HCT116 (cell line): ENCODE data around the gene CCDC90B. TPM values are rescaled to one million over a fixed set of nuclear protein-coding genes. Genes with fewer than 3 reads are reported as not detected.
A peak's percentile ranks its signal among the peaks of the same experiment; 100 is the strongest.

ENCODE experiments used
- ATAC-seq: fragments of 200-7000 bp; cut with Tn5 transposase; 2 replicates; pipeline ENCODE4 v1.9.1; 2020; ENCODE audit warnings: mild to moderate bottlenecking, moderate library complexity
- BruUV-seq: library from RNA; stranded (reverse); fragments of 400-500 nt; replicated peaks from 2 replicates; lab custom pipeline; 2021; lab: Mats Ljungman, UMichigan
- CTCF ChIA-PET: fragments of 300-600 bp; sonication (Branson Sonifier 250); formaldehyde crosslinking; loops from one replicate; lab custom pipeline; 2021; ENCODE audit warnings: antibody characterized with exemption; lab: Charles Lee
- POLR2A ChIA-PET: fragments of 300-600, 350-600 bp; sonication (Branson Sonifier 250); formaldehyde crosslinking; loops from one replicate; lab custom pipeline; 2021; ENCODE audit warnings: antibody characterized with exemption; lab: Charles Lee
- RAD21 ChIA-PET, 2 experiments: fragments of 300-600 bp; sonication (Branson Sonifier 250); formaldehyde crosslinking; loops; one replicate each; lab custom pipeline; 2023; ENCODE audit warnings: low total read pairs in 2 of 2; ENCODE audit not compliant: uncharacterized antibody in 2 of 2, unreplicated experiment in 2 of 2, low non-redundant PET in 1 of 2; lab: Charles Lee
- DNase-seq: peaks from one replicate; pipeline ENCODE4 v3.0.0-alpha.2; 2010; ENCODE audit warnings: low read depth, low spot score
- H2AFZ ChIP-seq: fragments of 200-600 bp; shearing (Covaris generic), sonication (generic); 2 replicates; pipeline ENCODE4 v1.6.1; 2017; ENCODE audit warnings: low read depth, mixed run types, mixed read lengths, antibody characterized with exemption, low read length; ENCODE audit not compliant: poor library complexity, severe bottlenecking
- H3K27ac ChIP-seq: 2 replicates; pipeline ENCODE4 v1.5.1; 2012; ENCODE audit warnings: low read depth, low read length
- H3K27me3 ChIP-seq: fragments of 200-600 bp; sonication (generic); 2 replicates; pipeline ENCODE4 v1.6.1; 2016; ENCODE audit warnings: mixed run types, low read length, mixed read lengths; ENCODE audit not compliant: insufficient read depth
- H3K36me3 ChIP-seq, 2 experiments: fragments of 200-500 bp in 1 of 2; fragments of 200-600 bp in 1 of 2; sonication (Bioruptor generic) in 1 of 2; sonication (generic) in 1 of 2; 2 replicates each; pipeline versions ENCODE4 v1.5.1 to v1.6.1; 2014 to 2016; ENCODE audit warnings: low read length in 2 of 2, inconsistent platforms in 1 of 2, mixed read lengths in 1 of 2, mixed run types in 1 of 2; ENCODE audit not compliant: insufficient read depth in 2 of 2, control insufficient read depth in 1 of 2
- H3K4me1 ChIP-seq, 2 experiments: fragments of 200-600 bp in 1 of 2; sonication (generic) in 1 of 2; 2 replicates each; pipeline versions ENCODE4 v1.5.1 to v1.6.1; 2012 to 2017; ENCODE audit warnings: low read length in 2 of 2, inconsistent platforms in 1 of 2, mild to moderate bottlenecking in 1 of 2, mixed read lengths in 1 of 2, mixed run types in 1 of 2, moderate library complexity in 1 of 2; ENCODE audit not compliant: insufficient read depth in 2 of 2, control insufficient read depth in 1 of 2
- H3K4me2 ChIP-seq: fragments of 200-600 bp; sonication (generic); 2 replicates; pipeline ENCODE4 v1.6.1; 2017; ENCODE audit warnings: mixed run types, low read length, mixed read lengths
- H3K4me3 ChIP-seq, 2 experiments: fragments of 200-600 bp in 1 of 2; sonication (generic) in 1 of 2; replicated peaks in 1 of 2; 2 replicates each; pipeline ENCODE4 v1.5.1; 2011 to 2016; ENCODE audit warnings: low read length in 2 of 2, control low read depth in 1 of 2, low read depth in 1 of 2, mild to moderate bottlenecking in 1 of 2, mixed read lengths in 1 of 2, mixed run types in 1 of 2
- H3K79me2 ChIP-seq: fragments of 200-600 bp; sonication (generic); 2 replicates; pipeline ENCODE4 v1.6.1; 2017; ENCODE audit warnings: mild to moderate bottlenecking, mixed run types, low read length, moderate library complexity, mixed read lengths; ENCODE audit not compliant: insufficient read depth
- H3K9ac ChIP-seq: fragments of 200-600 bp; sonication (generic); 2 replicates; pipeline ENCODE4 v1.6.1; 2016; ENCODE audit warnings: low read length, mixed read lengths
- H3K9me2 ChIP-seq: fragments of 200-600 bp; sonication (generic), shearing (Covaris generic); 2 replicates; pipeline ENCODE4 v1.6.1; 2017; ENCODE audit warnings: mixed run types, mild to moderate bottlenecking, moderate library complexity; ENCODE audit not compliant: insufficient read depth
- H3K9me3 ChIP-seq, 2 experiments: fragments of 200-500 bp in 1 of 2; fragments of 200-600 bp in 1 of 2; sonication (Bioruptor generic) in 1 of 2; sonication (generic) in 1 of 2; 2 replicates each; pipeline ENCODE4 v1.6.1; 2014 to 2017; ENCODE audit warnings: low read length in 2 of 2, mixed read lengths in 2 of 2, inconsistent platforms in 1 of 2, low read depth in 1 of 2, mild to moderate bottlenecking in 1 of 2, mixed run types in 1 of 2, moderate library complexity in 1 of 2; ENCODE audit not compliant: control insufficient read depth in 1 of 2, insufficient read depth in 1 of 2
- H4K20me1 ChIP-seq: fragments of 200-600 bp; sonication (generic), shearing (Covaris generic); 2 replicates; pipeline ENCODE4 v1.6.1; 2017; ENCODE audit warnings: mixed run types, mild to moderate bottlenecking, moderate library complexity; ENCODE audit not compliant: insufficient read depth
- CBX3 ChIP-seq: IDR thresholded peaks from 2 replicates; pipeline ENCODE4 v1.6.1; 2012; ENCODE audit warnings: low read depth
- FOSL1 ChIP-seq: IDR thresholded peaks from 2 replicates; pipeline ENCODE4 v1.6.1; 2012; ENCODE audit warnings: low read depth
- JUND ChIP-seq: IDR thresholded peaks from 2 replicates; pipeline ENCODE4 v1.6.1; 2012
- YY1 ChIP-seq: IDR thresholded peaks from 2 replicates; pipeline ENCODE4 v1.6.1; 2011; ENCODE audit warnings: low read length, low read depth, moderate library complexity, mild to moderate bottlenecking; ENCODE audit not compliant: insufficient replicate concordance; ENCODE audit errors: extremely low read depth
- intact Hi-C: fragments of 100-400 bp; cut with micrococcal nuclease; formaldehyde crosslinking; loops from 2 replicates; pipeline ENCODE4 v1.10.0; 2022
- total RNA-seq: library from RNA; stranded (reverse); gene quantifications from one replicate; pipeline ENCODE4 v1.2.1, GENCODE V29; 2021; ENCODE audit not compliant: unreplicated experiment

Gene CCDC90B
- total RNA-seq, 1 experiment from 2014 or later: 30.3 TPM

DNA sequence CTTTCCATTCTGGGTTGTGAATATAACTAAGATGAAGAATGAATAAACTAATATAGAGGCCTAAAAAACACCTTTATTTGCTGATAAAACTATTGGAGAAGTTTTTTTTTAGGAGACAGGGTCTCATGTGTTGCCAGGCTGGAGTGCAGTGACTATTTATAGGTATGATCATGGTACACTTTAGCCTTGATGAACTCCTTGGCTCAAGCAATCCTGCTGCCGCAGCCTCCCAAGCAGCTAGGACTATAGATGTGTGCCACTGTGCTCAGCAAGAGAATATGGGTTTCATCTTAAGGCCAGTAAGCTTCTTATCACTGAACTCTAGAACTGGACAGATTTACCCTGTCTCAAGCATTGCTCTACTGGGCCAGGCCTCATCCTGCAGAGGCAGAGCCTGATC, 26.6 kb downstream of the CCDC90B start:
- Histone ChIP-seq H3K27me3 (no peaks in the 10 kb centered on the region), H3K9ac (no peak overlapping the region), H3K79me2 (no peaks in the 10 kb centered on the region), H3K36me3 (peaks cover 0 to 9% of the 10 kb centered on the region in 2 experiments; a peak in 2 of 4 replicates), H3K27ac (no peak overlapping the region), H2AFZ (no peak overlapping the region), H3K9me3 (no peaks in the 10 kb centered on the region), H3K9me2 (no peaks in the 10 kb centered on the region), H3K4me2 (no peak overlapping the region), H3K4me3 (no peak overlapping the region), H3K4me1 (peaks cover 6 to 17% of the 10 kb centered on the region in 2 experiments), H4K20me1 (no peaks in the 10 kb centered on the region)
- RAD21 ChIA-PET: no interaction called here
- ATAC-seq: no peak
- POLR2A ChIA-PET: no interaction called here
- TF ChIP-seq CBX3: no peak
- CTCF ChIA-PET: no interaction called here
- no TSS peak for BruUV-seq
- DNase-seq: no peak
- intact Hi-C loops: no loop called here

DNA sequence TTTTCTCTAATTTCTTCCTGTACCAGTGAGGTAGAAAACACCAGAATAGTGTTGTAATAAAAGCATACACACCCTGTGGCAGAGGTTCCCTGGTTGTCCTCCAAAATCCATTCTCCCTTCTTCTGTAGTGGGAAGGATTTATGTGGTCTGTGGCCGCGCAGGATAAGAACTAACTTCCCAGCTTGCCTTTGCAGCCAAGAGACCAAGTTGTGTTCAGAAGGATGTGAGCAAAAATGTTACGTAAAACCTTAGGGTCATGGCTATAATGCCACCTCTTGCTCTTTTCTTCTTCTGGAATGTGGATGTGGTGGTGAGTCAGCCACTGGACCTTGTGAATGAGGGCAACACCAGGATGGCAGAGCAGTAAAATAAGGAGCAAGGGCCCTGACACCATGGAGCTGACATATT, 28.4 kb downstream of the CCDC90B start:
- Histone ChIP-seq H3K27ac (no peak overlapping the region), H3K27me3 (no peaks in the 10 kb centered on the region), H4K20me1 (no peaks in the 10 kb centered on the region), H3K79me2 (no peaks in the 10 kb centered on the region), H3K4me3 (no peak overlapping the region), H3K9me3 (no peaks in the 10 kb centered on the region), H3K9me2 (no peaks in the 10 kb centered on the region), H2AFZ (no peak overlapping the region), H3K9ac (no peak overlapping the region), H3K4me2 (0 out of 2 replicates have a peak overlapping the region, but pooled peaks have one; percentile 4), H3K36me3 (peaks cover 0 to 9% of the 10 kb centered on the region in 2 experiments; a peak in 2 of 4 replicates), H3K4me1 (peaks cover 6 to 17% of the 10 kb centered on the region in 2 experiments)
- CTCF ChIA-PET: interaction anchor here (1.2 kb wide), 1 partner anchor 8 kb away, joined by 5 read pairs; no protein-coding TSS in a partner anchor
- POLR2A ChIA-PET: no interaction called here
- RAD21 ChIA-PET: no interaction called here
- DNase-seq (no peak), ATAC-seq (peak; percentile 82)
- intact Hi-C loops: no loop called here
- no TSS peak for BruUV-seq
- TF ChIP-seq JUND: 0 out of 2 replicates have a peak, but pooled peaks have one; percentile 20
- 0 out of 2 replicates have a peak, but pooled peaks have one; percentile 17 for TF ChIP-seq FOSL1
- TF ChIP-seq YY1: no peak
